ENCODE measurements around the gene GPR162. TPM values are rescaled to one million over a fixed set of nuclear protein-coding genes. Genes with fewer than 3 reads are reported as not detected.

Gene GPR162
- total and polyA plus RNA-seq, 4 donors: 0.59 to 2.4 (median 1.7) TPM

- Histone ChIP-seq H3K4me1 (ENCODE audit: control insufficient read depth in 4 of 4, insufficient read depth in 4 of 4, low read length in 3 of 4) (peaks cover 0 to 3% (median under 1%) of the 10 kb centered on the region in 4 donors), H3K4me3 (ENCODE audit: low read depth in 1 of 3, low read length in 3 of 3) (no peak overlapping the region), H3K27ac (ENCODE audit: low read depth in 1 of 2, low read length in 2 of 2) (no peak overlapping the region), H3K27me3 (ENCODE audit: control insufficient read depth in 4 of 4, insufficient read depth in 4 of 4, low read length in 3 of 4) (no peaks in the 10 kb centered on the region), H3K36me3 (ENCODE audit: control insufficient read depth in 4 of 4, insufficient read depth in 3 of 4, low read depth in 1 of 4, low read length in 3 of 4) (peaks cover 0 to 2% (median 0%) of the 10 kb centered on the region in 4 donors), H3K9me3 (ENCODE audit: control insufficient read depth in 4 of 4, low read length in 3 of 4) (no peaks in the 10 kb centered on the region), H3K9ac (ENCODE audit: low read depth in 1 of 2, low read length in 2 of 2) (no peak overlapping the region)
- no peak for TF ChIP-seq GABPA (IDR thresholded peaks at IDR 0.05 in 1 of 2, conservative IDR thresholded peaks at IDR 0.05 in 1 of 2)
- no peak for TF ChIP-seq YY1 (IDR thresholded peaks at IDR 0.05)
- no peak for TF ChIP-seq NR2F2 (IDR thresholded peaks at IDR 0.05)
- TF ChIP-seq, protein P1, sequence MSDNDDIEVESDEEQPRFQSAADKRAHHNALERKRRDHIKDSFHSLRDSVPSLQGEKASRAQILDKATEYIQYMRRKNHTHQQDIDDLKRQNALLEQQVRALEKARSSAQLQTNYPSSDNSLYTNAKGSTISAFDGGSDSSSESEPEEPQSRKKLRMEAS (IDR thresholded peaks at IDR 0.05): no peak
- no peak for TF ChIP-seq JUND (IDR thresholded peaks at IDR 0.05)
- TF ChIP-seq ATF3 (IDR thresholded peaks at IDR 0.05): no peak
- TF ChIP-seq TAF1 (conservative IDR thresholded peaks at IDR 0.05): no peak
- no peak for TF ChIP-seq EGR1 (IDR thresholded peaks at IDR 0.05; ENCODE audit: low read depth in 2 of 2)
- no peak for TF ChIP-seq REST (IDR thresholded peaks at IDR 0.05)
- TF ChIP-seq HNF4G (IDR thresholded peaks at IDR 0.05): no peak
- no peak for TF ChIP-seq SP1 (IDR thresholded peaks at IDR 0.05)
- TF ChIP-seq ZBTB33 (IDR thresholded peaks at IDR 0.05): no peak
- no peak for TF ChIP-seq FOXA2 (IDR thresholded peaks at IDR 0.05)
- no peak for TF ChIP-seq RXRA (IDR thresholded peaks at IDR 0.05)
- TF ChIP-seq FOXA1 (IDR thresholded peaks at IDR 0.05): no peak
- TF ChIP-seq RAD21 (IDR thresholded peaks at IDR 0.05): no peak
- TF ChIP-seq CTCF (IDR thresholded peaks at IDR 0.05; ENCODE audit: low read depth, low read length, missing input control): no peak
- TF ChIP-seq HNF4A (conservative IDR thresholded peaks at IDR 0.05): no peak
- WGBS: 89% methylated on average over 16 of the region's 16 CpGs
- DNase-seq (ENCODE audit: low spot score): no peak
These were observed 15.2 kb downstream of the GPR162 start for GRCh38 chr12:6836851-6837250.
